Fibroblast of peridontal ligament (primary cell): ENCODE results near the gene IFT88.
"Not testable (repeated sequence)": the region's sequence is repeated elsewhere in the genome, so short reads cannot be mapped to it uniquely, and the experiment has no call there.

Experiments used
- DNase-seq: peaks from one replicate; pipeline ENCODE4 v3.0.0-alpha.2; 2010; ENCODE audit errors: extremely low read depth

The IFT88 gene

GRCh38 chr13:20624213-20624612 lies 57.3 kb downstream of the IFT88 start:
- no peak for DNase-seq

DNA sequence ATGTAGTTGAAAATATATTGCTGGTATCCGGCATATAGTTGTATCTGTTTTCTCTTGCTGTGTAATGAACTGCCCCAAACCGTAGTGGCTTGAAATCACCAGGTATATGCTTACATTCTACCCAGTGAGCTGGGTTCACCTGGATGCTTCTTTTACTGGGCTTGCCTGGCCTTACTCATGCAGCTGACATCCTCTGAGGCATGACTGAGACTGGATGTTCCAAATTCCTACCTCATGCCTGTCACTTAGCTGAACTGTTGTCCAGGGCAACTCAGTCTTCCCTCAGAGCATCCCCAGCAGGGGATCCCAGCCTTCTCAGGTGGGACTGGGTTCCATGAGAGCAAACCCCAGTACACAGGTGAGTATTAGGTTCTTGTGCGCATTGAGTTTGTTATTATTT lies 66.8 kb downstream of the IFT88 start:
- no peak for DNase-seq

DNA sequence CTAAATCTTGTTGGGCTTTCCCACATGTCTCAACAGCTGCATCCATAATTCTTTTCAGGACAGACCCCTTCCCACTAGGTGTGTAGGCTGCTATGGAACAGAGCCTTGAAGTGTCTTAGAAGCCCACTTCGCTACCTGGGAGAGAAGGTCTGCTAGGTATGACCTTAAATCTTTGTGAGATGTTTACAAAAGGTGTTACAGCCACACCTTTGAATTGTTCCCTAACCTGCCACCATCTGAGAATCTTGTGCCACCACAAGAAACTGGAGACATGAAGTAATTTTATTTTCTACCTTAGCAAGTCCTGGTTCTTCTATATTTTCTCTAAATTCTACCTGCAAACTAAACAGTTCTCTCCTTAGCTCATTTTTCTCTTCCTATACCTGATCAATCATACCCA lies 69.1 kb downstream of the IFT88 start:
- DNase-seq: no peak

DNA sequence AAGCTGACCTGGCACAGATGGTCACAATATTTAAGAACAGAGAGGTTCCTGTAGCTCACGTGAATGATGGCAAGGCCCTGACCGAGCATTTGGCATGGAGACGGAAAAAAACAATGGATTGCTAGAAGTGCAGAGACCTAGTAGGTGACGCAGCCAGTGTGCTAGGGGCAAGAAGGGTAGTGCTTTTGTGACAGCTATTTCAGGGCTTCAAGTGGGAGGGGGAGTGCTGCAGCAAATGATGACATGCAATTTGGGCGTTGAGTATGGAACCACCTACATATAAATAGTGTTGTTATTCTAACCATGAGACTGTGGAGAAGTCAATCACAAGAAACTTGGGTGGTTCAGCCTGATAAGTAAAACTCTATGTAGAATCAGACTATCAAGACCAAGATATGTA lies 70.9 kb downstream of the IFT88 start:
- no peak for DNase-seq

DNA sequence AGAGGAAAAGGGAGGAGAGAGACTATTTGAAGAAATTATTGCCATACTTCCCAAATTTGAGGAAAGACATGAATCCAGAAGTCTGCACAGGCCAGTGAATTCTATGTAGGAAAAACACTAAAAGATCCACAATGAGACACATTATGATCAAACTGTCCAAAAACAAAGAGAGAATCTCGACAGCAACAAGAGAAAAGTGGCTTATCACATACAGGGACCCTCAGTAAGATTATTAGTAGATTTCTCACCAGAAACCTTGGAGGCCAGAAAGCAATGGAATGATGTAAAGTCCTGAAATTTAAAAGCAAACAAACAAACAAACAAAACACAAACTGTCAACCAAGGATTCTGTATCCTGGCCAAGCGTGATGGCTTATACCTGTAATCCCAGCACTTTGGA lies 80.8 kb downstream of the IFT88 start:
- no peak for DNase-seq

DNA sequence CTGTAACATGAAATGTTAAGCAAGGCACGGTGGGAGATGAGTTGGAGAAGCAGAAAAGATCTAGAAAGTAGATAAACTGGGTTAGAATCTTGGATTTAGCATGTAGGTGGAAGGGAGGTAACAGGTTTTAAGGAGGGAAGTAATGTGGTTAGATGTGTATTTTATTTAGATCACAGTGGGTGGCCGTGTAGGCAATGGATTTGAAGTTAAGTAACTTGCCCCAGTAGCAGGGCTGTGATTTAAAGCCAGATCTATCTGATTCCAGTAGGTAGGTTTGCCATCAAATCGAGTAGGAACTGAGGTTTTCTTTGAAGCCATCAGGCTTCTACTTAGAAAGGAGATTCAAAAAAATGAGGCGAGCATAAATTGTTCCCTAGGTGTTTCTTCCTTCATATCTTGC lies 86.0 kb downstream of the IFT88 start:
- no peak for DNase-seq

- DNase-seq: no peak
Measured at GRCh38 chr13:20654156-20654555, 87.2 kb downstream of the IFT88 start.

- DNase-seq: peak; percentile 16
Measured at GRCh38 chr13:20658451-20659040, 91.6 kb downstream of the IFT88 start.

GRCh38 chr13:20664351-20664750 lies 97.4 kb downstream of the IFT88 start:
- no peak for DNase-seq

DNA sequence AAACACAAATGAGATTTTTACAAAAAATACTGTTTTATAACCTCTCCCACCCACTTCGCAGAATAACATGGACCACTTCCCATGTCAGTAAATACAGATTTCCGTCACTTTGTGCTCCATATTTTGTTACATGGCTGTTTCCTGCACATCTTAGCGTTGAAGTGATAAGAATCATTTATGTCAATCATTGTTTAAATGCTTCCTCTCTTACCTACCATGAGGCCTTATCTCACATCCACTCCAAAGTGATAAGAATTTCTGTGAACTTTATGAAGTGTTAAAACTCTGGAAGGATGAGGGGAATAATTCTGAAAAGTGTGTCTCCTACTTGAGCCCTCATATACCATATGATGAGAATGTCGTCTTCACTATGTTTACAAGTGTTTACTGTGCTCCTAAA lies 100.0 kb downstream of the IFT88 start:
- DNase-seq: no peak

DNA sequence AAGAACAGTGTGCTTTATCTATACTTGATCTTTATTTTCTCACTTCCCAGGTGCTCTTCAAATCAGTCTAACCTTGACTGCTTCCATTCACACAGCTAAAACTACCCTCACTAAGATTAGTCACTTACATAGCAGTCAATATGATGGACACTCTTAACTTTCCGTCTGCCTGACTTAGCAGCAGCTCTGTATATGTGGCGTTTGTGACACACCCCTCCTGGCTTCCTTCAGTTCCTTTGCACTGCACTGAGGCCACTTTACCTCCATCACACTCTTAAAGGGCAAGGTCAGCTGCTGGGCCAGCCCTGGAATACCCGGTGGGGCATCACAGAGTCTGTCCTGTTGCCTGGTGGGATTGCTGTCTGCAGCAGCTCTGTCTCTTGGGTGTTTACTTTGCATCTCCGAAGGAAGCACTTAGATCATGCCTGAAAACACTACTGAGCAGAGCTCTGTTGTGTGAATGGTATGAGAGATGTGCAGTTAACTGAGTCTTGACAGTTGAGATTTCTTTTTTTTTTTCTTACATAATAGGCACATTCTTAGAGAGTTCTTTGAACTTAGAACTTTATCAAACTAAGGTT lies 101.0 kb downstream of the IFT88 start:
- DNase-seq: no peak

DNA sequence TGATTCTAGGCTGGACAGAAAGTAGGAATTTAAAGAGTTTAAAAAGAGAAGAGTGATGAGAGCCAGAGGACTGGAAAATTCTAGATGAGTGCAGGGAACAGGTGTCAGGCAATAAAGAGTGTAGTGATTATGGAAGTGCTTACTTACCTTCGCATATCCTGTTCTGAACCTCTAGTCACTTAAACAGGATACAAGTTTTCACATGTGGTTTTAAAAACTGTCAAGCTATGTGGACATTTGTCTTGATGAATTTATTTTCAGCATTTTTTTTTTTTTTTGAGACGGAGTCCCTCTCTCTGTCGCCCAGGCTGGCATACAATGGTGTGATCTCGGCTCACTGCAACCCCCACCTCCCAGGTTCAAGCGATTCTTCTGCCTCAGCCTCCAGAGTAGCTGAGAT lies 102.2 kb downstream of the IFT88 start:
- no peak for DNase-seq

- no peak for DNase-seq
Measured at GRCh38 chr13:20671789-20672188, 104.8 kb downstream of the IFT88 start.

- peak; percentile 47 for DNase-seq
Measured at GRCh38 chr13:20672772-20673171, 105.8 kb downstream of the IFT88 start.

DNA sequence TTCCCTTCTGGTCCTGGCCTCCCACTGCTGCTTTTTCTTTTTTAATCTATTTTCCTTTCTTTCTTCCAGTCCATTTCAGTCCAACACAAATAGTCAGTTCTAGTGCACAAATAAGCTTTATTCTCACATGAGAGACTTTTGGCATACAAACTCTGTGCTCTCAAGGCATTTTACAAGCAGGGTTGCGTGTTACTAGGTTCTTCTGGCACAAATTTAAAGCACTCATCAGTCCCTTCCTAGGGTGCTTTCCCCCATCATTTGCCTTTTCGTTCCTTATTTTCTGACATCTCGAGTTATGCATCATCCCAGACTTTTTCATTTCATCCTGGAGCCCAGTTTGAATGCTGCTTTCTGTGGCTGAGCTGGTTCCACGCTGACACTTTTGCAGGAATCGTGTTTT lies 106.8 kb downstream of the IFT88 start:
- DNase-seq: no peak

- no peak for DNase-seq
Measured at GRCh38 chr13:20676213-20676612, 109.3 kb downstream of the IFT88 start.

DNA sequence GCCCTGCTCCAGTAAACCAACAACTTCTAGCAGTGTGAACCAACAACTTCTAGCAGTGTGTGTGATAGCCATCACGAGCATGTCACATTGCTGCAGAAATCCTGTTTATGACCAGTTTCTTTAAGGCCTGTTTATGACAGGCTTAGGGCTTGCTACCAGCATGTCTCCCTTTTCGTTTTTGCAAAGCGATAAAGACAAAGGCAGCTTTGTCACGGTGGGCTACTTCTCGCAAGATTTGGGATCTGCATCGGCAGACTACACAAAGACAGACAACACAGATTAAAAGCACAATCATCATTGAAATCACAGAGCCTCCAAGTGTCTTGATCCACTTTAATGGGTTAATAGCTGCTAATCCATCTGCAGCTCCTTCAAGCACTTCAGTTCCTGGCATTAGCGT lies 111.6 kb downstream of the IFT88 start:
- DNase-seq: not testable (repeated sequence)

GRCh38 chr13:20679879-20680278 lies 112.9 kb downstream of the IFT88 start:
- no peak for DNase-seq

- no peak for DNase-seq
Measured at GRCh38 chr13:20680416-20681080, 113.6 kb downstream of the IFT88 start.

GRCh38 chr13:20681481-20681880 lies 114.5 kb downstream of the IFT88 start:
- DNase-seq: peak; percentile 93

DNA sequence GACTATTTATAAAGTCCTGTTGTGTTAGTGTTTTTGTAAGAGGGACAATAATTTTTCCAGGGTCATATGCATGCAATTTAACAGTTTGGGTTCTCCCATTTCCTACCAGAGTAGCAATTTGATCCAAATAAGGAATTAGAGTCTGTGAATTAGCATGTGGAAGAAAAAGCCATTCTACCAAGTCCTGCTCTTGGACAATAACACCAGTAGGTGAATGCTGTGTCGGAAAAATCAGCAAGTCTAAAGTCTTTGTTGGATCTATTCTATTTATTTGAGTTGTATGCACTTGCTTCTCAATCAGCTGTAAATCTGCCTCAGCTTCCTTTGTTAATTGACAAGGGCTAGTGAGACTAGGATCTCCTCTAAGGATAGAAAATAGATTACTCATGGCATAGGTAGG lies 115.1 kb downstream of the IFT88 start:
- DNase-seq: peak; percentile 19

DNA sequence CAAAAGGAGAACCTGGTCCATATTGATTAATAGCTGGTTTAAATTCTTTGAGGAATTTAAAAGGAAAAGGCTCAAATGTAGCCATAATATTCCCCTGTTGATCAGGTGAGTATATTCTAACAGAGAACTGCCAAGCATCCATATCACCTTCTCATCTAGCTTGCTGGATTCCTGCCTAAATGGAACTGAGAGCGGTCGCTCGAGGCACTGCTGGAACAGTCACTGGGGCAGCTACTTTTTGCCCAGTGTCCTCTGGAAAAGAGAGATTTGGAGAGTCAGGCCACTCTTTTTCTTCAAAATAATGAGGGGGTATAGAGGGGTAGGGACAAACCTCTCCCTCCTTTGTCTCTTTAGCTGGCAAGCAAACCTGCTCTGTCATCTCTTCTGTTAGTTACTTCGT lies 117.1 kb downstream of the IFT88 start:
- DNase-seq: no peak

- DNase-seq: no peak
Measured at GRCh38 chr13:20684546-20684945, 117.6 kb downstream of the IFT88 start.

DNA sequence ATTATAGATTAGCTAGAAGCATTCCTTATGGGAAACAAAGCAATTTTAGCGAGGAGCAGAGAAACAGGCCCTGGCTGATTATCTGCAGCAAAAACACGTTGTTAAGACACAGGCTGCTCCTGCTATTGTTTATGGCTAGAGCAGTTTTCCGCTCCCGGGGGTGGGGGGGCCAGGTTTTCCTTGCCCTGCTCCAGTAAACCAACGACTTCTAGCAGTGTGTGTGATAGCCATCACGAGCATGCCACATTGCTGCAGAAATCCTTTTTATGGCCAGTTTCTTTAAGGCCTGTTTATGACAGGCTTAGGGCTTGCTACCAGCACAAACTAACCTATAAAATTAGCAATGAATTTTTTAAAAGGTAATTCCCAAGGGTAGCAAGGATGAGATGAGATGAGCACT lies 118.1 kb downstream of the IFT88 start:
- no peak for DNase-seq
